ENCODE results near the gene VWA3B. TPM values are rescaled to one million over a fixed set of nuclear protein-coding genes. Genes with fewer than 3 reads are reported as not detected.

The VWA3B gene
- total and polyA plus RNA-seq, 4 donors: 3.5 to 29.2 (median 11.2) TPM

GRCh38 chr2:98294711-98295110 lies 207.7 kb downstream of the VWA3B start:
- no peak for DNase-seq
- H3K36me3 ChIP-seq (ENCODE audit: control insufficient read depth in 4 of 4, insufficient read depth in 4 of 4, low read length in 4 of 4): no peaks in the 10 kb centered on the region
- no peak overlapping the region for H3K9ac ChIP-seq (ENCODE audit: insufficient read depth in 1 of 2, low read length in 2 of 2)
- H3K27ac ChIP-seq (ENCODE audit: low read depth in 1 of 2, low read length in 1 of 2): no peak overlapping the region
- ATAC-seq (ENCODE audit: insufficient read depth, low FRiP score): no peak
- no peak for TF ChIP-seq CTCF (IDR thresholded peaks at IDR 0.05; ENCODE audit: control extremely low read depth, extremely low read depth)
- WGBS, 2 donors: 69 to 75% methylated on average over 6 of the region's 6 CpGs
- H3K4me3 ChIP-seq: no peak overlapping the region
- H3K27me3 ChIP-seq (ENCODE audit: control insufficient read depth in 3 of 3, insufficient read depth in 3 of 3, low read length in 2 of 3): peaks cover 0 to 6% (median 0%) of the 10 kb centered on the region in 3 donors
- no peaks in the 10 kb centered on the region for H3K9me3 ChIP-seq (ENCODE audit: control insufficient read depth in 4 of 4, insufficient read depth in 3 of 4, low read length in 3 of 4)
- H3K4me1 ChIP-seq (ENCODE audit: control insufficient read depth in 5 of 5, insufficient read depth in 5 of 5, low read length in 5 of 5): peaks cover 0 to 1% (median 0%) of the 10 kb centered on the region in 5 donors

- no peaks in the 10 kb centered on the region for H3K36me3 ChIP-seq (ENCODE audit: control insufficient read depth in 4 of 4, insufficient read depth in 4 of 4, low read length in 4 of 4)
- DNase-seq (no peak), ATAC-seq (ENCODE audit: insufficient read depth, low FRiP score) (no peak)
- H3K4me3 ChIP-seq: no peak overlapping the region
- no peak for TF ChIP-seq CTCF (IDR thresholded peaks at IDR 0.05; ENCODE audit: control extremely low read depth, extremely low read depth)
- no peak overlapping the region for H3K9ac ChIP-seq (ENCODE audit: insufficient read depth in 1 of 2, low read length in 2 of 2)
- H3K27ac ChIP-seq (ENCODE audit: low read depth in 1 of 2, low read length in 1 of 2): no peak overlapping the region
- H3K4me1 ChIP-seq (ENCODE audit: control insufficient read depth in 5 of 5, insufficient read depth in 5 of 5, low read length in 5 of 5): peaks cover 0 to 1% (median 0%) of the 10 kb centered on the region in 5 donors
- H3K9me3 ChIP-seq (ENCODE audit: control insufficient read depth in 4 of 4, insufficient read depth in 3 of 4, low read length in 3 of 4): no peaks in the 10 kb centered on the region
- H3K27me3 ChIP-seq (ENCODE audit: control insufficient read depth in 3 of 3, insufficient read depth in 3 of 3, low read length in 2 of 3): peaks cover 0 to 6% (median 0%) of the 10 kb centered on the region in 3 donors
- 75 to 77% methylated on average over 5 of the region's 5 CpGs for WGBS, 2 donors
Measured at GRCh38 chr2:98295275-98295674, 208.3 kb downstream of the VWA3B start.

- H3K27ac ChIP-seq (ENCODE audit: low read depth in 1 of 2, low read length in 1 of 2): no peak overlapping the region
- no peaks in the 10 kb centered on the region for H3K36me3 ChIP-seq (ENCODE audit: control insufficient read depth in 4 of 4, insufficient read depth in 4 of 4, low read length in 4 of 4)
- H3K27me3 ChIP-seq (ENCODE audit: control insufficient read depth in 3 of 3, insufficient read depth in 3 of 3, low read length in 2 of 3): peaks cover 0 to 6% (median 0%) of the 10 kb centered on the region in 3 donors
- TF ChIP-seq CTCF (IDR thresholded peaks at IDR 0.05; ENCODE audit: control extremely low read depth, extremely low read depth): no peak
- H3K9ac ChIP-seq (ENCODE audit: insufficient read depth in 1 of 2, low read length in 2 of 2): no peak overlapping the region
- H3K4me3 ChIP-seq: no peak overlapping the region
- peaks cover 0 to 1% (median 0%) of the 10 kb centered on the region in 5 donors for H3K4me1 ChIP-seq (ENCODE audit: control insufficient read depth in 5 of 5, insufficient read depth in 5 of 5, low read length in 5 of 5)
- DNase-seq (peak in 1 of 3 donors; percentile 26), ATAC-seq (ENCODE audit: insufficient read depth, low FRiP score) (no peak)
- H3K9me3 ChIP-seq (ENCODE audit: control insufficient read depth in 4 of 4, insufficient read depth in 3 of 4, low read length in 3 of 4): no peaks in the 10 kb centered on the region
- 70 to 85% methylated on average over 9 of the region's 9 CpGs for WGBS, 2 donors
Measured at GRCh38 chr2:98295721-98296414, 208.9 kb downstream of the VWA3B start.
